Esophagus squamous epithelium (tissue), 4 donors: ENCODE data around the gene ALKBH5.

Experiments
- POLR2A ChIP-seq, 4 donors: fragments of 450-650 bp; IDR thresholded peaks; one replicate each; pipeline ENCODE4 v1.6.1; 2017; ENCODE audit warnings: antibody characterized with exemption in 4 of 4, mild to moderate bottlenecking in 4 of 4, moderate library complexity in 3 of 4
- TF ChIP-seq, protein P1 (sequence below), 6 experiments: fragments of 450-650 bp in 4 of 6; fragments of 200-600 bp in 2 of 6; sonication (generic) in 2 of 6; IDR thresholded peaks; one replicate each; pipeline ENCODE4 v1.5.1; 2016 to 2019; ENCODE audit warnings: antibody characterized with exemption in 6 of 6, mild to moderate bottlenecking in 4 of 6, moderate library complexity in 4 of 6

DNA sequence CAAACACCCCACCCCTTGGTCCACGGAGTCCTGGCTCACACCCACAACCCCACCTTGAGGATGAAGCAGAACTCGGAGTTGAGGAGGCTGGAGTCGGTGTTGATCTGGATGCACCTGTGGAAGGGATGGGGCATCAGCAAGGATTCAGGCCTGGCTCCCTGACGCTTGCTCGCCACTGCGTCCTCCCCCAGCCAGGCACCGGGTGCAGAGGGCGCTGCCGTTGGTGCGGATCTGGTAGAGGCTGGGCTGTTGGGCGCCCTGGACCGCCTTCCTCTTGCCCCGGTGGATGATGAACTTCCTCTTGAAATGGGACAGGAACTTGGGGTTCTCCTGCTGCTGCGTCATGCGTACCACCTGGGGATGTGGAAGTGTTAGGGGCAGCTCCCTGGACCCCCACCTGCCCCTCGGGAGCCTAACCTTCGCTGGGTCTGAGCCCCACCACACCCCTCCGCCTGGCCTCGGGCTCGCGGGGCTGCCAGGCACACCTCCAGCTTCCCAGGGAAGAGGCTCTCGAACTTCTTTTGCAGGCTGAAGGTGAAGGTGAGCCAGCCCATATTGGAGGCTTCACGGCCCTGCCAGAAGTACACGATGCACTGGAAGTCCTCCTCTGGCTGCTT is 62.6 kb downstream of the ALKBH5 start:
- TF ChIP-seq POLR2A (IDR thresholded peaks at IDR 0.05), result no peak
- TF ChIP-seq, protein P1, sequence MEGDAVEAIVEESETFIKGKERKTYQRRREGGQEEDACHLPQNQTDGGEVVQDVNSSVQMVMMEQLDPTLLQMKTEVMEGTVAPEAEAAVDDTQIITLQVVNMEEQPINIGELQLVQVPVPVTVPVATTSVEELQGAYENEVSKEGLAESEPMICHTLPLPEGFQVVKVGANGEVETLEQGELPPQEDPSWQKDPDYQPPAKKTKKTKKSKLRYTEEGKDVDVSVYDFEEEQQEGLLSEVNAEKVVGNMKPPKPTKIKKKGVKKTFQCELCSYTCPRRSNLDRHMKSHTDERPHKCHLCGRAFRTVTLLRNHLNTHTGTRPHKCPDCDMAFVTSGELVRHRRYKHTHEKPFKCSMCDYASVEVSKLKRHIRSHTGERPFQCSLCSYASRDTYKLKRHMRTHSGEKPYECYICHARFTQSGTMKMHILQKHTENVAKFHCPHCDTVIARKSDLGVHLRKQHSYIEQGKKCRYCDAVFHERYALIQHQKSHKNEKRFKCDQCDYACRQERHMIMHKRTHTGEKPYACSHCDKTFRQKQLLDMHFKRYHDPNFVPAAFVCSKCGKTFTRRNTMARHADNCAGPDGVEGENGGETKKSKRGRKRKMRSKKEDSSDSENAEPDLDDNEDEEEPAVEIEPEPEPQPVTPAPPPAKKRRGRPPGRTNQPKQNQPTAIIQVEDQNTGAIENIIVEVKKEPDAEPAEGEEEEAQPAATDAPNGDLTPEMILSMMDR (IDR thresholded peaks at IDR 0.05), result no peak
